ENCODE measurements around the gene MRGPRG. TPM values are rescaled to one million over a fixed set of nuclear protein-coding genes. Genes with fewer than 3 reads are reported as not detected.
A peak's percentile ranks its signal among the peaks of the same experiment; 100 is the strongest.

The MRGPRG gene
- total RNA-seq, 1 donor from 2014 or later, result not detected

- DNase-seq (ENCODE audit: low spot score), result no peak
These were observed 11.0 kb downstream of the MRGPRG start for GRCh38 chr11:3207526-3208189.

- no peak for DNase-seq (ENCODE audit: low spot score)
These were observed 11.8 kb downstream of the MRGPRG start for GRCh38 chr11:3206922-3207204.

- DNase-seq (ENCODE audit: low spot score), result no peak
These were observed 12.3 kb downstream of the MRGPRG start for GRCh38 chr11:3206156-3206921.

DNA sequence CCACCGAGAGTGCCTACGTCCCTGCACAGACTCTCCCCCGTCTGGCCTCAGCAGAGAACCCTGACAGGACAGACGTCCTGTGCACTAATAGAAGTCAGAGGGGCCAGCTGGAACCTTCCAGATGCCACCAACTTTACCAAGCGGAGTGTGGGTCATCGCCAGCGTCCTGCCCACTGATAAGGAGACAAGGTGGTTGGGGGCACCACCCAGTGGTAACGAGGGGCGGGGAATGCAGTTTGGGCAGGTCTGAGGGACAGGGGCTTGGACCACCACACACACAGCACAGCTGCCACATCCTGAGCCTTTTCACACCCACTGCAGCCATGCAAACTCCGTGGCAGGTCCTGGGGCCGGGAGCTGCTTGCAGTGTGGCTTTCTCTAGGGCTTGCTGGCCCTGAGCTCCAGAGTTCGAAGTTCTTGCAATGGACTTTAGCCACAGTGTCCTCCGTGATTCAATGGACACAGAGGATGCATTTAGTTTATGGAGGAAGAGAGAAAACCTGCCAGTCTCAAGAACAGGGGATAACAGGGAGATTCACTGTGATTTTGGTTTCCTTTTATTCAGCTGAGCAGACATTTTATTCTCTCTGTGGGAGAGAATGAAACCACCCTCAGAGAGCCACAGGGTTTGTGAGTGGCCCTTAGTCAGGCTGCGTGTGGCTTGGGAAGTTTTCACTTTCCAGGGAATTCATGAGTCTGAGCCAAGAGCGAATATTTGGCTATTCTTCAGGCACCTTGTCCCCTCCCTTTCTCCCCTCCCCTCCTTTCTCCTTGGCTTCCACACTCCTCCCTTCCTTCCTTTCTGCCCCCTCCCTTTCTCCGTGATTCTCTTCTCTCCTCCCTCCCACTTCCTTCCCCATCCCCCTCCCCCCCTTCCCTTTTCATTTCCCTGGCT, 13.1 kb downstream of the MRGPRG start:
- no peak for DNase-seq (ENCODE audit: low spot score)

DNA sequence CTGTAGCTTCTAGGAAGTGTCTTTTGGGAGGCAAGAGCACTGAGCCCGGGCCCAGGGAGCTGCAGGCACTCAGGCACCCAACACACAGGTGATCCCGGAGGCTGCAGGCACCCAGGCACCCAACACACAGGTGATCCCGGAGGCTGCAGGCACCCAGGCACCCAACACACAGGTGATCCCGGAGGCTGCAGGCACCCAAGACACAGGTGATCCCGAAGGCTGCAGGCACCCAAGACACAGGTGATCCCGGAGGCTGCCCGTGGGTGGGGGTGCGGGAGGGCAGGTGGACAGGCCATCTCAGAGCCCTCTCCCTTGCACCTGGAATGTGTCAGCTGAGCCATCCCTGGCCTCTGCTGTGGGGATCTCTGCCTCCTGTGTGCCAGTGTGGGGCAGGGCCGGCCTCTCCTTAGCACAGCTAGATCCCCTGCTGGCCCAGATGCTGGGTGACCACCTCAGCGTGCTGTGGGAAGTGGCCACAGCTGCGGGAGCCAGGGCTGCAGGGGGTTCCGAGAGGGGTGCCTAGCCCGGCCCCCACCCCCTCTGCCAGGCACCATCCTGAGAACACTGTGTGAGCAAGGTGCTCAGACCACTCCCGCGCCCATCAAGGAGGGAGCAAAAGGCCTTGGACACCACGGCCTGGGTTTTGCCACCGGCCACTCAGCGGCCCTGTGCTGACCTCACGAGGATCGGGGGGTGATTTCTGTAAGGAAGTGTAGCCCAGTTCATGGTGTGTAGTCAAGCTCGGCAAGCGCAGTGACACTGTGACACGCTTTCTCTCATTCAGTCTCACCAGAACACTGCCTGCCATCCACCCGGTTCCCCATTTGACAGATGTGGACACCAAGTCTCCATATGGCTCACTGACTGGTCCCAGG, 14.2 kb downstream of the MRGPRG start:
- no peak for DNase-seq (ENCODE audit: low spot score)

DNA sequence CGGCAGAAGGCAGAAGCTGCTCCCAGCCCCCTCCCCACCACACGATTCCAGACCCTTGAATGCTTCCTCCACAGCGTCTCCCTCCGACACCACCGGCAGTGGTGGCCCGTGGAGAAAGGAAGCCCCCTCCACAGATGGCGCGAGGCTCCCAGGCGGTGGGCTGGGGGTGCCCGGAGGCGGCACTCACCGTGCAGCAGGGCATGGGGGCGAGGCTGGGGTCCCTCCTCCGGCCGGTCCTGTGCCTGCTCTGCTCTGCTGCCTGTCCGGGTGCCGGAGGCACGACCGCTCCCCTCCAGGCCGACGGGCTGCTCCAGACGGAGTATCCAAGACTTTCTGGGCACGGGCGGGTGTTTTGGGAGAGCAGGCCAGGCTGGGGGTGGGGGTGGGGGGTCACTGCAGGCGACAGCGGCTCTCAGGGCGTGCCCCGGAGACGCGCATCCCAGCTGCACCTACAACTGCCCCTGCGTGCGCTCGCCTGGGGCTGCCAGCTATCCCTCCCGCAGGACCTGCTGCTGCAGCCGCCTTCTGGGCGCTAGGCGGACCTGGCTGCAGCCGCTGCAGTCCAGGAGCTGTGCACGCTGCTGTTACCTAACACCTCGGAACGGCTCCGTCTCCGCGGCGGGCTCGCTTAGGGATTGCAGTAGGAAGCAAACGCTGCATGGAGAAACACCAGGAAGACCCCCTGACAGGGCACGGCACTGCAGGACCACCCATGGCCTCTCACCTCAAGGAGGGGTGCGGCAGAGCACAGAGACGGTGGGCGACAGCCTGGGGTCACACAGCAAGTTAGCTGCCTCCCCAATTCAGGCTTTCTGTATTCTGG, 15.2 kb downstream of the MRGPRG start:
- DNase-seq (ENCODE audit: low spot score), result no peak

DNA sequence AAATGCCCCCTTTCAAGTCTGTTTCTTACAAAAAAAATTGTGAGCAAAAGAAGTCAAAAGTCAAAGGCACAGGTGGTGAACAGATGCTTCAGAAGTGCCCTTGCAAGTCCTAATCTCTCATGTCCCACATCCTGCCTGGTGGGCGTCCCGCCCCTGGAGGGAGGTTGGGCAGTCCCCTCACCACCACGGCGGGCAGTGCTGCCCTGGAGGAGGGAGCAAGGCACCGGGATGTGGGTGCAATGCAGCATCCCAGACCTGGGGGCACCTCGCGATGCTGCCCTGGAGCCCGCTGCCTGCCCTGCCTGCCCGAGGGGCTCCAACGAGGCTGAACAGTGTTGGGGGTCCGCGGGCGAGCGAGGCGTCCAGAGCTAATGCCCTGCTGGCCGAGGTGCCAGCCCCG, 15.9 kb downstream of the MRGPRG start:
- DNase-seq (ENCODE audit: low spot score), result no peak

DNA sequence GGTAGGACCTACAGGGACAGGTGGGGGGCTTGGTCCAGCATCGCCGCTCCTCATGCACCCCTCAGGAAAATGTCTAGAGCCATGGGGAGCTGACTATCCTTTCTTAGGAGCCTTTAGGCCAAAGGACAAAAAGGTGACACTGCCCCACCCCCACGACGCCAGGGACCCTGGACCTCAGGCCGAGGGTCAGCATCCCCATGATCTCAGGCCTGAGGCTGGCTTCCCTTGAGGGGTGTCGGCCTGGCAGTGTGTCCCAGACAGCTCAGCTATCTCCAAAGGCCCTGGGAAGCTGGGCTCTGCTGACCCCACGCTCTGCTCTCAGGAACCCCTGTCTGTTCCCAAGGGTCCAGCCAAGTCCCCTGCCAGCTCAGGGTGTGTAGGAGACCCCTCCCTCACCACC, 16.3 kb downstream of the MRGPRG start:
- DNase-seq (ENCODE audit: low spot score), result no peak

- DNase-seq (ENCODE audit: low spot score), result peak; percentile 87
These were observed 16.9 kb downstream of the MRGPRG start for GRCh38 chr11:3201677-3202181.

- peak; percentile 78 for DNase-seq (ENCODE audit: low spot score)
These were observed 17.5 kb downstream of the MRGPRG start for GRCh38 chr11:3201112-3201581.

DNA sequence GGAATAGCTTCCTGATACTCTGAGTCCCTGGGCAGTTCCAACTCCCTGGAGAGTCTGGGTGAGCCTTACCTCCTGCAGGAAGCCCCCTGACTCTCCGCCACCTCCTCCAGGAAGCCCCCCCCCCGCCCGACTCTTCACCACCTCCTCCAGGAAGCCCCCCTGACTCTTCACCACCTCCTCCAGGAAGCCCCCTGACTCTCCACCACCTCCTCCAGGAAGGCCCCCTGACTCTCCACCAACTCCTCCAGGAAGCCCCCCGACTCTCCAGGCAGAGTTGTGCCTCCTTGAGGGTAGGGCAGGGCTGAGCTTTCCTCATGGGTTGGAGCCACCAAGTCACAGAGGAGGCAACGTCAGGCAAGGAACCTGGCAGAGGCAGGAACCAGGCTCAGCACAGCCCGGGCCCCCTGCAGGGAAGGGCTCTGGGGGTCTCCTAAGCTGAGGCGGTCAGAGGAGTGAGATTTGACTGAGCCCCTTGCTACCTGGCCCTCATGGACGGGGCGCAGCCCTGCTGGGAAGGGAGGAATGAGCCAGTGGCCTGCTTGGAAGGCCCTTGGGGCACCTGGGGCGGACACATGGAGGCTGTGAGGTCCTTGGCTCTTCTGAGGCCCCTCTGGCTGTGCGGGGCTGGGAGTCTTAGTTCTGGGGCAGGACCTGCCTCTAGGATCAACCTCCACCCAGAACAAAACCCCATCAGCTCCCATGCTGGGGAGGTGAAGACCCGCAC, 18.1 kb downstream of the MRGPRG start:
- DNase-seq (ENCODE audit: low spot score), result peak; percentile 86

DNA sequence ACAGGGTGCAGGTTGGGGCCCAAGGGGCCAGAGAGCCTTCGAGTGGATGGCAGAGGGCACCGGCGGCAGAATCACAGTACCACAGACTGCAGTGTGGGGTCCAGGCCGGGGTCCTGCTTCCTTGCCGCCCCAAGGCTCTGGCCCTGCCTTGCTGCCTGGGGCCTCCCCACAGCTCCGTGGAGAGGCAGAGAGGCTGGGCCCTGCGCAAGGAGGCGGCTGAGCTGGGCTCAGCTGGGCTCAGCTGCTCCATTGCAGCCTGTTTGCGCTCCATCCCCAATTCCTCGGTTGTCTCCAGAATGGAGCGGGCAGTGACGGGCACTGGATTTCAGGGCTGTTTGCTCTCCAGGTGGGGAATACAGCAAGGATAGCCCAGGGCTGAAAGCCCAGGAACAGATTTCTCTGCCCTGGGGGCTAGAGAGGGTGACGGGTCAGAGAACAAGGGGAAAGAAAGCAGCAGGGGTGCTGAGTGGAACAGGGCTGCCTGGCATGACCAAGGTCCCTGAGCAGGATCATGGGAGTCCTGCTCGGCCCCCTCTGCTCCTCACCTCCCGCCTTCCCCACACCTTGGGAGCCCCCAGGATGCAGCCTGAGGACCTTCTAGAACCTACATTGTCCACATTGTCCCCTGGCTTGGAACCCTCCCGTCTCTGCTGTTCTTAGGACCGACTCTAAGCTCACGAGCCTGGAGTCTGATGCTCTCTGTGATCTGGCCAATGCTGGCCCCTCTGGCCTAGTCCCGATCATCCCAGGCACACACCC, 18.9 kb downstream of the MRGPRG start:
- peak; percentile 77 for DNase-seq (ENCODE audit: low spot score)

- peak; percentile 51 for DNase-seq (ENCODE audit: low spot score)
These were observed 19.8 kb downstream of the MRGPRG start for GRCh38 chr11:3198815-3199214.

GRCh38 chr11:3197878-3198528, 20.6 kb downstream of the MRGPRG start:
- DNase-seq (ENCODE audit: low spot score), result peak; percentile 57

- DNase-seq (ENCODE audit: low spot score), result peak; percentile 73
These were observed 21.4 kb downstream of the MRGPRG start for GRCh38 chr11:3197044-3197695.

DNA sequence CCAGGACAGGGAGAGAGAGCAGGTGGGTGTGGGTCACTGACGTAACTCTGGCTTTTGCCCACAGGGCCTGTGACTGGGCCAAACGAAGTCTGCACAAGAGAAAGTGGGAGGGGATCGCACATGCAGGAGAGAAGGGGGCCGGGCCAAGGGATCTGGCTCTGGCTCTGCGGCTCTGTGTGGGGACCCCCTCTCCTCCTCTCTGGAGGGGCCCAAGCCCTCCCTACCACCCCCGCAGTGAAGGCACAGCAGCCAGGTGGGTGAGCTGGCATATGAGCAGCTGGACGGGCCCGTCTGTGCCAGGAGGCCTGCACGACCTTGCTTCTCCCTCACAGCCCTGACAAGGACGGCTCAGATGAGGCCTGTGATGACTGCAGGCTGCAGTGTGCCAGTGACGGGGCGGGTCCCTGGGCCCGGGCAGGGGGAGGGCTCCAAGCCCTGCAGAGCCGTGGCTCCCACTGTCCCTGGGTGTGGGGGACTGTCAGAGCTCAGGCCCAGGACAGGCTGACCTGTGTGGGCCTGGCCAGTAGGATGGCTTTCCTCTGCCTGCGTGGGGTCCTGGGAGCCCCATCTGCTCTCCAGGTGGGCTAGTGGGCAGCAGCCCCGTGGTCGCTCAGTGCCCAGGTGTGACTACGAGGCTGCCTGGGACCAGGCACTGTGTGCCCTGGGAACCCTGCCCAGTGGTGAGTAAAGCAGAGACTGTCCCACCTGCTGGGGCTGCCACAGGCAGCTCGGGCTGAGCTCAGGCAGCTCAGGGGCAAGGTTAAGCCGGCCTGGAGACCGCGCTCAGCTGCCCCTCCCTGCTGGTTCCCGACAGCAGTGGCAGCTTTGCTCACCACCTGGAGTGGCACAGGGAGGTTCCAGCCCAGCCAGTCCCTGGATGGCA, 22.2 kb downstream of the MRGPRG start:
- peak; percentile 73 for DNase-seq (ENCODE audit: low spot score)

Measured in mesenteric fat pad (tissue), 1 donor.